Measurements from ENCODE around the gene LAMC2.

Gene LAMC2

DNA sequence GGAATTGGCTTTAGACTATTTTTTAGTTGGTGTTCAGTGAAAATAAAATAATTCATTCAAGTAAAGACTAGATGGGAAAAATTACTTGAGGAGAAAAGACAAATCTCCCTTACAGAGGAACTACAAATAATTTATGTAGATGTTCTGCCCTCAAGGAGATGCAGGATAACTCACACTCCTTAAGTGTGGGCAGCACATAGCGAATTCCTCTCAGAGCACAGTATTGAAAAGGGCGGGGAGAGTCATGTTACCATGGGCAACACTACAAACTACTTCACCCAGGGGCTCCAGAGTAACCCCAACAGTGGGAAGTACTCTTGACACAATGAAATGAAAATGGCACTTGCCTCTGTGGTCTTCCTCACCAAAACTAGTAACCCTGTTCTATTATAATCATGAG, 20.6 kb upstream of the LAMC2 start:
- no peak for DNase-seq (ENCODE audit: low read depth, low spot score)
- H3K4me3 ChIP-seq (ENCODE audit: low read length): no peak overlapping the region

DNA sequence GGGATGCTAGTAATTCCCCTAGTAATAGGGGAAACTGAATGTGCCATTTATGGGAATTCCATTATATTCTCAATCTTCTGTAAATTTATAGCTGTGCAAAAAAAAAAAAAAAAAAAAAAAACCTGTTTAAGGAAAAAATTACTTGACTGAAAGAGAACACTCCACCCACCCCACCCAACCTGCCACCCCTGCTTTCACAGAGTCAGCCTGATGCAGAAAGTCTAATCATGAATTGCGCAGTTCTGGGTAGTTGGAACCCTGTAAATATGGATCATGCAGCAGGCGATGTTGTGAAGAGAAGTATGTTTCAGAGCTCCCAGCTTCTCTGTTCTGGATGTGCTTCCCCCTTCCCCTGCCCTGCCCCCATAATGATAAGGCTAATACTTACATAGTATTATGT, 19.6 kb upstream of the LAMC2 start:
- DNase-seq (ENCODE audit: low read depth, low spot score): no peak
- no peak overlapping the region for H3K4me3 ChIP-seq (ENCODE audit: low read length)

DNA sequence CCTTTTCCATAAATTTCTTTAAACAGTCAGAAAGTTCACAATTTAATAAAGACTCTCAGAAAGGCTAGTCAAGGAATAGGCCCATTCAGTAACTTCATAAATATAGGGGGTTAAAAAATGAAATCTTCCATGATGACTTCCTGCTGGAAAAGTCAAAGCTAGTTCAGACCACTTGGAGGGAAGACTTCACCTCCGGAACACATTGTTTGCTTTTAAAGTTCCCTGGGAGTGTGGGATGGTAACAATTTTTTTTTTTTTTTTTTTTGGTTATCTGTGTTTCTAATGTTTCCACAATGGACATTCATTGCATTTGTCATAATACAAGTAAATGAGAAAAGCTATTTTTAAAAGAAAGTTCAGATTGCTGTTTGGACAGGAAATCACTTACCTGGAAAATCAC, 18.4 kb upstream of the LAMC2 start:
- DNase-seq (ENCODE audit: low read depth, low spot score): no peak
- H3K4me3 ChIP-seq (ENCODE audit: low read length): no peak overlapping the region

DNA sequence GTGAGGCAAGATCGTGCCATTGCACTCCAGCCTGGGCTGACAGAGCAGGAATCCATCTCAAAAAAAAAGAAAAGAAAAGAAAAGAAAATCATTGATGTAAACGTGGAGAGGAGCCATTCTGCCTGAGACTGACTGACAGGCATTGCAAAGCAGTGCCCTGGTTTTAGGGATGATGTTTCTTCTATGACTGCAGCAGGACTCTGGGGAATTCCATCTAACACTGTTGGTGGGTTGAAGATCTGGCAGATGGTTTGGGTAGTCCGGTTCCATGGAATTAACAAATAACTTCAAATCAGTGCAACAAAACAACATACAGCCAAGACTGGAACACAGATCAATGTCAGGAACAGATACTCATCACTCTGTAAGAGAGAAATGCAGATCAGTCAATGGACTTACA, 17.8 kb upstream of the LAMC2 start:
- H3K4me3 ChIP-seq (ENCODE audit: low read length): no peak overlapping the region
- DNase-seq (ENCODE audit: low read depth, low spot score): no peak

DNA sequence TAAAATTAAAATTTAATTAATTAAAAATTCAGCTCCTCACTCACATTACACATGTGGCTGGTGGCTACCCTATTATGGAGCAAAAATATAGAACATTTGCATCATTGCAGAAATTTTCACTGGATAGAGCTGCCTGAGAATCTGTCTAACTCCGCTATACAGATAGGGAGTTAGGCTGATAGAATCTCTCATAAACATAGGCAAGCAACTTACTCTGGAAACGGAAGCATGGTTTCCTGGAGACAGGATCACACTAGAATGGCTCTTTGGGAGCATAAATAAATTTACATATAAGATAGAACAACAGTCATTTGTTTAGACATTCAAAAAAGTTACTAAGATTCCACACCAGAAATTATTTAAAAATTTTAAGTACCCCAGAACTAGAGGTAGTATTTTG, 12.2 kb upstream of the LAMC2 start:
- DNase-seq (ENCODE audit: low read depth, low spot score): no peak
- H3K4me3 ChIP-seq (ENCODE audit: low read length): no peak overlapping the region

DNA sequence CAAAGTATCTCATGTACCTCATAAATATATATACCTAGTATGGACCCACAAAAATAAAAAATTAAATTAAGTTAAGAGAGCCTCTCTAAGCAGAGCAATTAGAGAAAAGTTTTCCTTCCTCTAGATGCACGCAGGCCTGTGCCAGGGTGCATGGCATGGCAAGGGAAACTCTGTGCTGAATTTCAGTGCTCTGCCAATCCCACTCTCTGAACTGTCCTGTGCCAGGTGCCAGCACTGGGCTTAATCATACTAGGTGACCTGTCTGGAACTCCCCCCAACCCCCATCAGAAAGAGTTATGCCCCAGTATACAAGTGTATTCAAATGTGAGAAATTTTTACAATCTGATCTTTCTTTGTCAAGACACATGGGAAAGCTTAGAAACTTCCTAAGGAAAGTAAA, 10.4 kb upstream of the LAMC2 start:
- H3K4me3 ChIP-seq (ENCODE audit: low read length): no peak overlapping the region
- no peak for DNase-seq (ENCODE audit: low read depth, low spot score)

DNA sequence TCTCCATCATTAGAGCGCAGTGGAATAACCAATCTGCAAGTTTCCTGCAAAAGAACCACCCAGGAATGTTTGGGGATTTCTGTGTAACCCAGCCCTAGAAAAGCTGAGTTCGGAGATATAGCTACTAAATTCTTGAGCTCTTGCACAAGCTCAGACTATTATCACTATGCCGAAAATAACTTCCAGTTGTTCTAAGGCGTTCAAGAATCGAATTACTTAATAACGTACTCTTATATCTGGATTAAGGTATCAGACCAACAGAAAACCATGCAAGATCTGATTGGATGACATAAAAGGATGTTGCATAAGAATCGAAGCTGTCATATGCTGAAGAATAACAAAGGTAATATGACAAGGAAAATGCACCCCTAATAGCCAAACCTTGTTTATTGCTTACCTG, 7.5 kb upstream of the LAMC2 start:
- DNase-seq (ENCODE audit: low read depth, low spot score): no peak

DNA sequence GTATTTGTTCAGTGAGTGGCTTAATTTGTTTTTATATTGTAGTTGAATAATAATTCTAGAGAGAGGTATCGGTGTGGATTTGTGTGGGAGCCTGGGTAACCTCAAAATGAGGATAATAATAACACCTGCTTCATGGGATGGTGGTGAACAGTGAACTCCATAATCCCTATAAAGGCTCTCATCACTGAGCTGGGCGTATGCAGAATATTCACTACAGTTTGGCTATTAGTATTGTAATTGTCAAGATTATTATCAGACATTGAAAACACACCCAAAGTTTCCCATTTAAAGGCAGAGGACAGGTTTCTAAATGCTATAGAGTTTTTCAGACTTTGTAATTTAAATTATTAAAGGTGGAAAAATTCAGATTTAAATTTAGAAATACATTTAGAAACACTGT, 7.0 kb upstream of the LAMC2 start:
- H3K4me3 ChIP-seq (ENCODE audit: low read length): no peak overlapping the region

More for the DNA sequence above, 7.5 kb upstream of the LAMC2 start:
- H3K4me3 ChIP-seq (ENCODE audit: low read length): no peak overlapping the region

DNA sequence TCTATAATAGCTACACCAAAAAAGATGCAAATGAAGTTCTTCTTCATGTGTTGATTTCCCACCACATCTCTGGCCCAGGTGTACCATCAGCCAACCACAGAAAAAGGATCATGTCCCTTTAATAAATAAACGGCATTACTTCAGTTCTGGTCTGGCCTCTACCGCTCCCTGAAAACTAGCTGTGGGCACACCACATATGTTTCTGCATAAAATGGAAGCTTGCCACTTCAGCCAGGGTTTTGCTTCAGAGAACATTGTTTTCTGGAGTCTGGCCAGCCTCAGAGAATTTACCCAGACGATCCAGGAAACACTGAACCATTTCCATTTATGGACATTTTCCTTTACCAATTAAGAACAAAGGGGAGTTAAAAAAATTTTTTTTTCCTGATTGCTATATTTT, 5.8 kb upstream of the LAMC2 start:
- H3K4me3 ChIP-seq (ENCODE audit: low read length): no peak overlapping the region
- no peak for DNase-seq (ENCODE audit: low read depth, low spot score)

More for the DNA sequence above, 7.0 kb upstream of the LAMC2 start:
- DNase-seq (ENCODE audit: low read depth, low spot score): no peak

DNA sequence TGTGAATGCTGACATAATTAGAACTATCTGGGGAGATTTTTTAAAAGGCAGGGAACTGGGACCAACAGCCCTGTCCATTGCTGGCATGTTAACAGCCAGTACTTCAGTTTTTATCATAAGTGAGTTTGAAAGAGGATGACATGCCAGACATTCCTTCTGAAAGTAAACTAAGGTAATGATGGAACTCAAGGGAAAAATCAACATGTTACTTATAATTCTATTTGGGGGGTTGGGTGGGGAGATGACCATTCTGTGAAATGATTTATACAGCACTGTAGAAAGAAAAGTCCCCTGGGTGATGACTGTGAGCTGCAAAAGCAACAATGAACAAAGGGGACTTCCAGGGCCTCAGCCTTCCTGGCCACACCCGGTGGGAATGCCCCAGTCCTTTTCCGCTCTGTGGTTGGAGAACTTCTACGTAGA, 5.4 kb upstream of the LAMC2 start:
- H3K4me3 ChIP-seq (ENCODE audit: low read length): no peak overlapping the region
- DNase-seq (ENCODE audit: low read depth, low spot score): no peak

DNA sequence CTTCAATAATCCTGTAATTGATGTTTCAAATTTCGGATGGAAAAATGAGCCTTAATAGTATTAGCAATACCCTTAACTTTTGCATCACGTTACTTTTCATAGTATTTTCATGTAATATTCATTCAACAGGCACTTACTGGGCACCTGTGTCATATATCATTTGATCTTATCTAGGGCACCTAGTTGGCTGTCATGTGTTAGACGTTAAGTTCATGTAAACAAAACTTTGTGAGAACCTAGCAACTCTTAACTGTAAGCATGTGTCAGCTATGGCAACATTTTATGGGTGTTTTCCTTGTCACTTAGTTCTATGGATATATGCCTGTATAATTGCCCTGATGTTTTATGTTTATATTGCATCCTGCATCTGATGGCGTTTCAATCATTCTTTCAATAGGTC, 777 bp downstream of the LAMC2 start:
- no peak overlapping the region for H3K4me3 ChIP-seq (ENCODE audit: low read length)
- DNase-seq (ENCODE audit: low read depth, low spot score): no peak

DNA sequence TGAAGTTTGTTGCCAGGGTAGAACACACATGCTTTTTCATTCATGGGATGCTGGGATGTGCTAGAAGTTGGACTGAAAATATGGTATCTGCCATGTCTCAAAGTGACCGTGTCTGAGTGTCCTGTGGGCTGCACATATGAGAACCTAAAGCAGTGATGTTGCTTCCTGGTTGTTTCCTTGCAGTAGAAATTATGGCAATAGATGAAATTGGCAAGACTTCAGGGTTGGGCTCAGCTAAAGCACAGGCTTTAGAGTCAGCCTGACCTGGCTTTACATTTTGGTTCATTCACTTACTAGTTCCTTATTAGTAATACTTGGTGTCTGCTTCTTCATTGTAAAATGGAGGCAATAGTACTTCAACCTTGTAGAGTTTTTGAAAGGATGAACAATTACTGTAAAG, 2.2 kb downstream of the LAMC2 start:
- no peak for DNase-seq (ENCODE audit: low read depth, low spot score)
- no peak overlapping the region for H3K4me3 ChIP-seq (ENCODE audit: low read length)

DNA sequence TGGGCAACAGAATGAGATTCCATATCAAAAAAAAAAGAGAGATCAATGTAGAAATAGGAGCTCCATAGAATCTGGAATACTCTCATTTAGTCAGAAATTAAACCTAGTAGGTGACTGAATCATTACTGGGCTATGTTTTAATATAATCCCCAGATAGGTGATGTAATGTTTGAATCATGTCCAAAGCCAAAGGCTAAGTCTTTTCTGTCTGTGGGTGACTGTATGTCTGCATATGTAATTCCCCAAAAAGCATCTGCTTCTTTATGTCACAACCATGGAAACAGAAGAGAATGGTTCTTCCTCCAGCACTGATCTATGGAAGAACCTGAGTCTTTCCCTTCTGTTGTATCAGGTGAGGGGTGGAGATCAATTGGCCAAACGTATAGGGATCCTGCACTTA, 5.8 kb downstream of the LAMC2 start:
- H3K4me3 ChIP-seq (ENCODE audit: low read length): no peak overlapping the region
- DNase-seq (ENCODE audit: low read depth, low spot score): no peak

DNA sequence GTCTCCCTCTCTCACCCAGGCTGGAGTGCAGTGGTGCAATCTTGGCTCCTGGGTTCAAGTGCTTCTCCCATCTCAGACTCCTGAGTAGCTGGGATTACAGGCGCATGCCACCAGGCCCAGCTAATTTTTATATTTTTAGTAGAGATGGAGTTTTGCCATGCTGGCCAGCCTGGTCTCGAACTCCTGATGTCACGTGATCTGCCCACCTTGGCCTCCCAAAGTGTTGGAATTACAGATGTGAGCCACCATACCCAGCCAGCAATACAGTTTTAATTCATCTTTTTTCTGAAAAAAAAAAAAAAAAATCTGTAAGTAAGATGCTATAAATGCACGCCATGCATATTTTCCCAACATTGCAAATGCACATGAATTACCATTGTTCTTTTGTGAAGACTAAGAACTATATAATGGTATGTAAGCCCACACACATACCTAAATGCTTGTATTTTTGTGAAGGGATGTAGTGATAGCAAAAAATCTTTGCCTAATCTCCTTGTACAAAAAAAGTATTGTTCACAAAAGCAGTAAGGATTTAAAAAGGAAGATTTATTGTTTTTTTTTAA, 8.0 kb downstream of the LAMC2 start:
- DNase-seq (ENCODE audit: low read depth, low spot score): no peak
- H3K4me3 ChIP-seq (ENCODE audit: low read length): no peak overlapping the region

DNA sequence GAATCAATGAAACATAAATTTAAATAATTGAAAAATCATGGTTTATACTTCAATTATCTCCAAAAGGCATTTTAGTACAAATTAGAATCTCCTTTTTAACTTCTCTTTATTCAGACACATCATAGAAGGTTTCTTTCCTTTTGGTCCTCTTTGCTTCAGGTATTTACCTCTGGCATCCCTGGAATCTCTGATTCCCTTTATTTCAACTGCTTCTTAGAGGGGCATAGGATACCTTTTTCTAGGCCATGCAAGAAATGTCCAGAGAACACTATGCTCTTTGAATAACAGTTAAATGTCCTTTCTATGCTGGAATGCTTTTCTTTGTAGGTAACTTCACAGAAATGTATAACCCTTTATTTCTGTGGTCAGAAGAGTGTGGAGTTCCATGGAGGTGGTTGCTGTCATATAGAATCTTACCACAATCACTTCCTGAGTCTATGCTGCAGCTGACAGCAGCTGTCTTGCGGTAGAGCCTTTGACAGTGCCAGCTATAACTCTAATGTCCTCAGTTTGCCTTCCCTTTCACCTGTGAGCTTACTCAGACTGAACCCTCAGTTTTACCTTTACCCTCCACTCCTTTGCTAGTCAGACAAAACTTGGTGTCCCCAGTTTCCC, 8.6 kb downstream of the LAMC2 start:
- peak; percentile 89 for DNase-seq (ENCODE audit: low read depth, low spot score)
- H3K4me3 ChIP-seq (ENCODE audit: low read length): no peak overlapping the region

DNA sequence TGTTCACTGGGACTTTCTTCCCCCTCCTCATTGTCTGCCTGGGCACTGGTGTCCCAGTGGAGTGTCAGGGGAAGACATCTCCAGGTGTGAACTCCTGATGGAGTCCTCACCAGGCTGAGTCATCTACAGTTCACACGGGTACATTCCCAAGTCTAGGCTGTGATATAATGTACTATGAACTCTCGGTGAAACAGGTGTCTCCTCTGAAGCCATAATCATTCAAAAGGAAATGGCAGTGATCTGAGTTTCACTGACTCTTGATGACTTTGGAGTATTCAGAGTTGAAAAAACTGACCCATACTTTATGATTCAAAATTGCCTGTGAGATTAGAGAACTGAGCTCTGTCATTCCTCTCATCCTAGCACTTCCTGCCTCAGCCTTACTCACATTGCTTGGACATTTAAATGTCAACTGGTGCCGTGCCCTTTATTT, 9.1 kb downstream of the LAMC2 start:
- no peak for DNase-seq (ENCODE audit: low read depth, low spot score)
- H3K4me3 ChIP-seq (ENCODE audit: low read length): no peak overlapping the region

DNA sequence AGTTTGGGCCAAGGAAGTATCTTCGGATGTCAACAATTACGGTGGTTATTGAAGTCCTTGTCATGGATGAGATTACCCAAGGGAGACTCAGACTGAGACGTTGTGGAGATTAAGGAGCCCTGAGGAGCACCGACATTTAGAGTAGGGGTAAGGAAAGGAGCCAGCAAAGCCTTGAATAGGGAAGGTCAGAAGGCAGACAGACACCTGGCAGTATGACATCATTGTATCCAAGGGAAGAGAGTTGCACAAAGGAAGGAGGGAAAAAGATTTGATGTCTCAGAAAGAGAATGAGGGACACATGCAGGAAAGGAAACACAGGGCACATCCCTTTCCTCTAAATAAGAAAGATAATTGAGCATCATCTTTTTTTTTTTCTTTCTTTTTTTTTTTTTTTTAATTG, 11.7 kb downstream of the LAMC2 start:
- no peak for DNase-seq (ENCODE audit: low read depth, low spot score)
- H3K4me3 ChIP-seq (ENCODE audit: low read length): no peak overlapping the region

DNA sequence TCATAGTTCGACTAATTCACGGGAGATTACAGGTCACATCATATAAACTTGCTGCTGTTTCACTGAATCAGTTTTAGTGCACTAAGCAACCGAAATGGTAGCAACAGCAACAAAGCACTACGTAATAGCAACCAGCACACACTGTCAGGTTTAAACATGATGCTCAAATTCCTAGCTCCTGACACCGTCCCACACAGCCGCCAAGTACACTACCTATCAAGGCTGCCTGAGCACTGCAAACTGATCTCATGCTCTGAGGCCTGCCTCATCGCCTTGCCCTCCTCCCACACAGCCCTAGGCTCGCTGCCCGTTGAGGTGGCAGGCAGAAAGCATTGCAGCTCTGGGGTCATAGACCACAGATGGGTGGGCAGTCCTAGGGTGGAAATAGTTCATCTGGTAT, 12.4 kb downstream of the LAMC2 start:
- DNase-seq (ENCODE audit: low read depth, low spot score): no peak
- no peak overlapping the region for H3K4me3 ChIP-seq (ENCODE audit: low read length)

DNA sequence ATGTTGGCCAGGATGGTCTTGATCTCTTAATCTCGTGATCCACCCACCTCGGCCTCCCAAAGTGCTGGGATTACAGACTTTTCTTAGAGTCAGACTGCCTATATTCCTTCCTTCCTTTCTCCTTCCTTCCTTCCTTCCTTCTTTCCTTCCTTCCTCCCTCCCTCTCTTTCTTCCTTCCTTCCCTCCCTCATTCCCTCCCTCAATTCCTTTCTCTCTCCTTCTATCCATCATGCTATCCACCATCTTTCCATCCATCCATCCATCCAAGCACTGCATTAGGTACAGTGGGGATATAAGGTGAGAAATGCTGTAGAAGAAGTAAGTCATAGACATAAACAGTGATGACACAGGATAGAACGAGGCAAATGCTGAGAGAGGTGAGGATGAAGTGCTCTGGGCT, 13.2 kb downstream of the LAMC2 start:
- no peak for DNase-seq (ENCODE audit: low read depth, low spot score)
- no peak overlapping the region for H3K4me3 ChIP-seq (ENCODE audit: low read length)

DNA sequence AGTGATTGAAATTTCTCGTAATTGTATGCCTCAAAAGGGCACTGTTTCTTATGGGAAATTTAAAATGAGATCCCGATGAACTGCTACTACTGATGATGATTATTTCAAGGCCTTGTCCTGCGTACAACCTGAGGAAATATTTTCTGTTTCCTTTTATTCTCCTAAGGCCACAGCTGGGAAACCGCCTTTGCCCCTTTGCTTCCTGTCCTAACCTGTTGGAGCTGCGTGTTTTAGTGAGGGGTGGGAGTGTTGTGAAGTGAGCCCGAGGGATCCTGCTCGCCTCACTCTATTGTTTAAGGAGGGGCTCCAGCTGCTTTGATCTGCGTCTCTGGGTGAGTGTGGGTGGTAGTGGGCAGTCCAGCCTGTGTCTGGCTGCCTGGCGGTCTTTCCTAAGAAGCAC, 14.4 kb downstream of the LAMC2 start:
- no peak overlapping the region for H3K4me3 ChIP-seq (ENCODE audit: low read length)
- no peak for DNase-seq (ENCODE audit: low read depth, low spot score)

DNA sequence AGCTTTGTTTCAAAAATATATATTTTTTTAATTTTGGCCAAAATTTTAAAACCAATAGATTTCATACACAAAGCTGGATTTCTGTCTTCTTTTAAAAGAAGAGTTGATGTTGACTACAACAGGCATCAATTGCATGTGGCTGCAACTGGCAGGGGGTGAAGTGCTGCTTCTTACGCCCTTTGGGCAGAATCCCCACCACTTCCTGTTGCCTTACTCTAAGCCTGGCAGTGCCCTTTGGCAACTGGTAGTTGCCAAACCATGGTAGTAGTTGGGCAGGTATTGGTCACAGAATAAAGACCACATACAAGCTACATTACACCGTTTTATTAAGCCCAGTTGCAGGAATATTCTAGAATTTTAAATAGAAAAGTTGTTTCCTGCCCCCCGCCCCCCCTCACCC, 17.0 kb downstream of the LAMC2 start:
- no peak overlapping the region for H3K4me3 ChIP-seq (ENCODE audit: low read length)
- no peak for DNase-seq (ENCODE audit: low read depth, low spot score)
